A673 (cell line): ENCODE measurements around the gene C1orf174.

Experiments
- EZH2 ChIP-seq: fragments of 200-600 bp; sonication (generic); IDR thresholded peaks from 2 replicates; pipeline ENCODE4 v1.6.1; 2017; ENCODE audit warnings: borderline replicate concordance, low read depth, mild to moderate bottlenecking, mixed read lengths, antibody characterized with exemption, low read length; ENCODE audit not compliant: poor library complexity, severe bottlenecking
- TF ChIP-seq, protein P1 (sequence below): fragments of 300-800, 200-600 bp; sonication (generic); conservative IDR thresholded peaks from 2 replicates; pipeline ENCODE4 v1.5.1; 2017; ENCODE audit warnings: low read depth, mild to moderate bottlenecking, antibody characterized with exemption, low read length, moderate library complexity, mixed read lengths

DNA sequence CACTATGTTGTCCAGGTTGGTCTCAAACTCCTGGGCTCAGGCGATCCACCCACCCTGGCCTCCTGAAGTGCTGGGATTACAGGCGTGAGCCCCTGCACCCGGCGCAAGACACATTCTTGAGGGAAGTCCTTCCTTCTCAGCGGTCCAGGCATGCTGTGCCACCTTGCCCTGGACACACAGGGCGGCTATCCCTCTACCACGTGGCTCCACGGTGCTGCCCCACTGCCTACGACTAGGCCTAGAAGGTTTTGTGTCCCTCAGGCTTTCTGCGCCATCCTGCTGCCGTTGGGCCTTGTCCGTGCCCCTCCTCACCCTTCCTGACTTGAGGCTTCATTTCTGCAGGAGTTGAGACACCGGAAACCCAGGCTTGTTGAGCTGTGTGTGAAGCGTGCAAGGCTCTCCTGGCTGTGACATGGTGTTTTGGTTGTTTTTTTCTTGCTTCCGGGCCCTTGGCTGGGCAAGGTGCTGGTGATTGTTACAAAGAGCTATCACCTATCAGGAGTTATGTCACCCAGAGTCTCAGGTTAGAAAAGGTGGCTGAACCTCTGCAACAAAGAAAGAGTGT lies 13.9 kb downstream of the C1orf174 start:
- TF ChIP-seq, protein P1, sequence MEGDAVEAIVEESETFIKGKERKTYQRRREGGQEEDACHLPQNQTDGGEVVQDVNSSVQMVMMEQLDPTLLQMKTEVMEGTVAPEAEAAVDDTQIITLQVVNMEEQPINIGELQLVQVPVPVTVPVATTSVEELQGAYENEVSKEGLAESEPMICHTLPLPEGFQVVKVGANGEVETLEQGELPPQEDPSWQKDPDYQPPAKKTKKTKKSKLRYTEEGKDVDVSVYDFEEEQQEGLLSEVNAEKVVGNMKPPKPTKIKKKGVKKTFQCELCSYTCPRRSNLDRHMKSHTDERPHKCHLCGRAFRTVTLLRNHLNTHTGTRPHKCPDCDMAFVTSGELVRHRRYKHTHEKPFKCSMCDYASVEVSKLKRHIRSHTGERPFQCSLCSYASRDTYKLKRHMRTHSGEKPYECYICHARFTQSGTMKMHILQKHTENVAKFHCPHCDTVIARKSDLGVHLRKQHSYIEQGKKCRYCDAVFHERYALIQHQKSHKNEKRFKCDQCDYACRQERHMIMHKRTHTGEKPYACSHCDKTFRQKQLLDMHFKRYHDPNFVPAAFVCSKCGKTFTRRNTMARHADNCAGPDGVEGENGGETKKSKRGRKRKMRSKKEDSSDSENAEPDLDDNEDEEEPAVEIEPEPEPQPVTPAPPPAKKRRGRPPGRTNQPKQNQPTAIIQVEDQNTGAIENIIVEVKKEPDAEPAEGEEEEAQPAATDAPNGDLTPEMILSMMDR = no peak
- TF ChIP-seq EZH2 = no peak
